Urothelium cell line (cell line): Measurements from ENCODE around the gene YTHDC1.
"Not testable (repeated sequence)": the region's sequence is repeated elsewhere in the genome, so short reads cannot be mapped to it uniquely, and the experiment has no call there.

ENCODE experiments used
- DNase-seq: peaks from one replicate; pipeline ENCODE4 v3.0.0; 2011; ENCODE audit warnings: low spot score, mixed read lengths
- FAIRE-seq: peaks from 2 replicates; lab custom pipeline; 2011; peaks lifted over from hg19 to GRCh38; lab: Jason Lieb, UNC

The YTHDC1 gene

DNA sequence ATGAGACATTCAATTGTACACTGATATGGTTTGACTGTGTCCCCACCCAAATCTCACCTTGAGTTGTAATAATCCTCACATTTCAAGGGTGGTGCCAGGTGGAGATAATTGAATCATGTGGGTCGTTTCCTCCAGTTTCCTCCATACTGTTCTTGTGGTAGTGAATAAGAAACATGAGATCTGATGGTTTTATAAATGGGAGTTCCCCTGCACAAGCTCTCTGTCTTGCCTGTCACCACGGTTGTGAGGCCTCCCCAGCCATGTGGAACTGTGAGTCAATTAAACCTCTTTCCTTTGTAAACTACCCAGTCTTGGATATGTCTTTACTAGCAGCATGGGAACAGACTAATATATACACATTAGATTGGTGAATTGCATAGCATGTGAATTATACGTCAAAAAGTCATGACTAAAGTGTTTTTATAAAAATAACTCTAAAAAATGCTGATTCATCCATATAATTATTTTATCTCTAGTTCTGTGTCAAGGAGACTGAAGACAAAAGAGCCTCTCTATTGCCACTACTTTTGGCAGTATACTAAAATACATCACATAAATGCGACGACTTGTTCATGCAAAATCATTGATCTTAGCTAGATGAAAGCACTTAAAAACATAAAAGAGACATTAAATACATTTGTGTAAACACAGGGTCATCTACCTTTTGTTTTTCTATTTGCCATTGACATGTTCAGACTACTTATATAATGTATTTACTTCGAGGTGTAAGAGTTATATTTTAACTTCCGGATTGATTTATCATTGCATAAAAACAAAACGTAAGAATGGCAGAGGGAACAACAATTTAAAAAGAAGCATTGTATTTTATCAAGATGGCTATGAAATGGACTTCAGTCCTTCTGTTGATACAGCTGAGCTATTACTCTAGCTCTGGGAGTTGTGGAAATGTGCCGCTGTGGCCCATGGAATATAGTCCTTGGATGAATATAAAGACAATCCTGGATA, 50.1 kb downstream of the YTHDC1 start:
- DNase-seq (no peak), FAIRE-seq (no peak)

DNA sequence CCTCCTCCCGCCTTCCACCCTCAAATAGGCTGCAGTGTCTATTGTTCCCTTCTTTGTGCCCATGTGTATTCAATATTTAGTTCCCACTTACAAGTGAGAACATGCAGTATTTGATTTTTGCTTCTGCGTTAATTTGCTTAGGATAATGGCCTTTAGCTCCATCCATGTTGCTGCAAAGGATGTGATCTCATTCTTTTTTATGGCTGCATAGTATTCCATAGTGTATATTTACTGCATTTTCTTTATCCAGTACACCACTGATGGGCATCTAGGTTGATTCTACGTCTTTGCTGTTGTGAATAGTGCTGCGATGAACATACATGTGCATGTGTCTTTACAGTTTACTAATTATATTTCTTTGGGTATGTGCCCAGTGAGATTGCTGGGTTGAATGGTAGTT, 52.8 kb downstream of the YTHDC1 start:
- DNase-seq (no peak), FAIRE-seq (peak; percentile 72)

DNA sequence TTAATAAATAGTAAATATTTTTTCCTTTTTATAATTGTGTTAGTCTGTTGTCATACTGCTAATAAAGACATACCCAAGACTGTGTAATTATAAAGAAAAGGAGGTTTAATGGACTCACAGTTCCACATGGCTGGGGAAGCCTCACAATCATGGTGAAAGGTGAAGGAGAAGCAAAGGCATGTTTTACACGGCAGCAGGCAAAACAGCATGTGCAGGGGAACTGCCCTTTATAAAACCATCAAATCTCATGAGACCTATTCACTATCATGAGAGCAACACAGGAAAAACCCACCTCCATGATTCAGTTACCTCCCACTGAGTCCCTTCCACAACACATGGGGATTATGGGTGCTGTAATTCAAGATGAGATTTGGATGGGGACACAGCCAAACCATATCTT, 58.6 kb downstream of the YTHDC1 start:
- DNase-seq (no peak), FAIRE-seq (no peak)

DNA sequence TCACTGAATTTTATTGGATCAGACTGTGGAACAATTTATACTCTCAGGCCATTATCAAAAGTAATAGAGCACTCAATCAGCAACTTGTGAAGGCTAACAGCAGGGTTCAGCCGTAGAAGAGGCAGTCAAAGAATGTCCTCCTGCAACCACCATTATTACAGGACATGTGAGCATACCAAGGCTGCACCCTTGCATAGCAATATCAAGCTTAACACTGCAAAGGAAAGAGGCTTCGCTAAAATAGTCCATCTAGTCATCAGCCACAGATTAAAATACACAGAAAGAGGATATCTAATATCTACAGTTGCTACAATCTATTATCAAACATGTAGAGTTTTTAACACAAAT, 61.5 kb downstream of the YTHDC1 start:
- DNase-seq (no peak), FAIRE-seq (no peak)

DNA sequence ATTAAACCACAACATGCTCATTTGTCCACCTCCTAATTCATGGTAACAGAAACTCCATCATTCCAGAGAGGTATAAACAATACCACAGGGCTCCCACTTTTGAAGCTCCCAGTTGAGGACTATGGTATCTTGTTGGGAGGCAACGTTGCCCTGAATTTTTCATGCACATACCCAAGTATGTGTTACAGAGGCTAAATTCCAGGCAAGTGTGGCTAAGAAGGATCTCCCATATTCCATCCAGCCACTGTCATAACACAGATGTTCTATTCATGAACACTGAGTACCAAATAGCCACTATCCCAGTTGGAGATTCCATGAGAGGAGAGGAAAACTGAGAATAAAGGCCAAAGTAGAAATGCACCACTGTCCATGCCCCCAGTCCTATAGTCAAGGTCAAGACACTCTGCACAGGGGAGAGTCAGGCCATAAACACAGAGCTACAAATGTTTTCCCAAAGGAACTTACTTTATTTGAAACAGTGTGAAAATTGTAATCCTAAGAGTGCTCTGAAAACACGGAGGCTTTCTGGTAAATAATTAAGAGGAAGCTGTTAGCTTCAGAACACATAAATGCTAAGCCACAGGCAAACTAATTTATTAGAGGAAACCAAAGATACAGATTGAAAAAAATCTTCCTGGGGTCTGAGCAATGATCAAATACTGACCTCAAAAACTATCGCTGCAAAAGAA, 62.0 kb downstream of the YTHDC1 start:
- DNase-seq (no peak), FAIRE-seq (no peak)

DNA sequence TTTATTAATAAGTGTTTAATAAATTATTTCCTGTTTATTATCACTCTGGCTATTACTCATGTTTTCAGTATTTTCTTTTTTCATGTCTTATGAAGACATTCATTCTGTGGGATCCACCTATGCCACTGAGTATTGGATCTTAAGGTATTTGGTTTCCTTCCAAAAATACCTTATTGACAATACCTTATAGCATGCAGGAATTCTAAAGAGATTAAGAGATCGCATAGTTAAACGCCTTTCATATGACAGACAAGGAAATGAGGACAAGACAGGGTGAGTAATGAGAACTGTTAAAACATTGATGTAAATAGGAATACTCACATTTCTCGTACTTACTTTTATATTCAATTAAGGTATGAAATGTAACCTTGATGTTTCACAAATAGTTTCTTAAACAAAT, 66.2 kb downstream of the YTHDC1 start:
- DNase-seq (no peak), FAIRE-seq (no peak)

DNA sequence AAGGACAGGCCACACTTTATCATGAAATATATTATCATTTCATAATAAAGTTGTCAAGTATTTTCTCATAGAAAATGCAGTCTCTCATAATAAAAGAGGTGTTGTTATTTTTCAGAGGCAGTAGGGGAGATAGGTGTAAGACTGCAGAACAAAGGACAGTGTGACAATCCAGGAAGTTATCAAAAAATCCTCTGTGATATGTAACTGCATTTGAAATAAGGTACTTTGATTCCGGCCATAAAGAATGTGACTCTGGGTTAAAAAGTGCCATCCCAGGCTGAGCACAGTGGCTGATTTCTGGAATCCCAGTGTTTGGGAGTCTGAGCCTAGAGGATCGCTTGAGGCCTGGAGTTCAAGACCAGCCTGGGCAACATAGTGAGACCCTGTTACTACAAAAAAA, 66.8 kb downstream of the YTHDC1 start:
- FAIRE-seq (no peak), DNase-seq (no peak)

DNA sequence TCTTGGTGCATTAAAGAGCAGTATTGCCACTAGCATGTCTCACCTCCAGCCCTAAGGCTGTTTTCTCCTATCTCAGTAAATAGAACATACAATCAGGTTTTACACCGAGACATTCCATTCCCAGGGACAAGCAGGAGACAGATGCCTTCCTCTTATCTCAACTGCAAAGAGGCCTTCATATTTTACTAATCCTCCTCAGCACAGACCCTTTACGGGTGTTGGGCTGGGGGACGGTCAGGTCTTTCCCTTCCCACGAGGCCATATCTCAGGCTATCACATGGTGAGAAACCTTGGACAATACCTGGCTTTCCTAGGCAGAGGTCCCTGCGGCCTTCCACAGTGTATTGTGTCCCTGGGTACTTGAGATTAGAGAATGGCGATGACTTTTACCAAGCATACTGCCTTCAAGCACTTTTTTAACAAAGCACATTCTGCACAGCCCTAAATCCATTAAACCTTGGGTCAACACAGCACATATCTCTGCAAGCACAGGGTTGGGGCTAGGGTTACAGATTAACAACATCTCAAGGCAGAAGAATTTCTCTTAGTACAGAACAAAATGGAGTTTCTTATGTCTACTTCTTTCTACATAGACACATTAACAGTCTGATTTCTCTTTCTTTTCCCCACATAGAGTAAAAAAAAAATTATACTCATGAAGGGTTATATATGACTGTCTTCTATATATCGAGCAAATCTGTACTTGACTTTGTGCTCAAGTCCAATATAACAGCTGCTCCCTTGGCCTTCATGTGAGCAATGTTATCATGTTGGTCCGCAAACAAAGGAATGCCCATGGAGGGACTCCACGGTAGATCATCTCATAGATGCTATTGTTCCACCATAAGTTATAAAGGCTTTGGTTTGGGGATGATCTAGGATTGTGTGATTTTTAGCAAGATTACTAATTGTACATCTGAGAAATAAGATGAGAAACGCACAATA, 67.8 kb downstream of the YTHDC1 start:
- not testable (repeated sequence) for FAIRE-seq, DNase-seq

DNA sequence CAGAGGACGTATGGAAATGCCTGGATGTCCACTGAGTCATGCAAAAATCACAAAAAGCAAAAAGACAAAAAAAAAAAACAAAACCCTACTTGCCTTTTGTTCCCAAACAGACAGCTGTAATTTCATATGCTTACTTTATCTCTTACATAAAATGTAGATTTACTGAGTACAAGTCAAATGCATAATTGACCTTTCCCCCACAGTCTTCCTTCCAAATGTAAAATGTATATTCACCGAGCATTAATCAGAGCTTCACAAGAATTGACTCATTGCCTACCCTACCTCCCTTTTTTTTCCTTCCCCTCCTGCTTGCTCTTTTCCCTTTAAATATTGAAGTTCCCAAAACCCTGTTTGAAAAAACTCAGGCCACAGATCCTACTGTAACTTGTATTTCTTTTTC, 71.9 kb downstream of the YTHDC1 start:
- no peak for FAIRE-seq
- no peak for DNase-seq

DNA sequence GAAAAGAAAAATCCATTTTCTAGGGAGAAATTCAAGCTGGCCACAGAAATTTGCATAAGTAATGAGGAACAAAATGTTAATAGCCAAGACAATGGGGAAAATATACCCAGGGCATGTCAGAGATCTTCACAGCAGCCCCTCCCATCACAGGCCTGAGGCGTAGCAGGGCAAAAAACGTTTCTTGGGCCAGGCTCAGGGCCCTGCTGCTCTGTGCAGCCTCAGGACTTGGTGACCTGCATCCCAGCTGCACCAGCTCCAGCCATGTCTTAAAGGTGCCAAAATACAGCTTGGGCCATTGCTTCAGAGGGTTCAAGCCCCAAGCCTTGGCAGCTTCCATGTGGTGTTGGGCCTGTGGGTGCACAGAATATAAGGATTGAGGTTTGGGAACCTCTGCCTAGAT, 72.3 kb downstream of the YTHDC1 start:
- no peak for FAIRE-seq
- DNase-seq, result no peak

DNA sequence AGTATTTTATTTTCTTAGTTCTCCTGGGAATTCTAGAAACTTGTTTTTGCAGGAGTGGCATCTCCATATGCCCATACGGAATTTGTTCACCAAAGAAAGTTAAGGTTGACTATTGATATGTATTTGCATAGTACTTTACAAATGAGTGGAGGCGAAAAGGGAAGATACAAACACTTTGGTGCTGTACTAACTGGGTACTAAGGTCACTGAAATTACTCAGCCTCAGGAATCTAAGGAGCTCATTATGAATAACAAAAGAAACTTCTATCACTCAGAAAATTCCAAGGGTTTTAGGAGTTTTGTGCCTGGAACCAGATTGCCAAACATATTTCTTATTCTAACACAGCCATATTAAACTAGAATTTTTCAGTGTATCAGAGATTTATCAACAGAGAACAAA, 77.0 kb downstream of the YTHDC1 start:
- FAIRE-seq, result no peak

DNA sequence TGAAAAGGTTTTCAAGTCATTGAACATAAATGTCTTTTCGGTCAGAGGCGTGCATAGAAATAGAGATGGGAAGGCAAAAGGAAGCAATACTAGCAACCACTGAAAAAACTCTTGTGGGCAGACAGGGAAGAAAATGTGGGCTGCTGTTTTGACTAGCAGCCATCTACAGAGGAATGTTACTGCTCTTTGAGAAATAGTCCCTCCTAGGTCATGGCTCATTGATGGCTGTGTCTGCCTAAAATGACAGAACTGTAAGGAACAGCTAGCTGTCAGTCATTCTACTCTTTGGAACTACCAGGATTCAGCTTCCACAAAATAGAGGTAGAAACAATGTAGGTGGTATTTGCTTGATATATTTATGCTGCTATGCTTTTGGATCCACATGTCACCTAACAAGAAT, 77.5 kb downstream of the YTHDC1 start:
- DNase-seq, result no peak
- FAIRE-seq, result no peak

More for the DNA sequence above, 77.0 kb downstream of the YTHDC1 start:
- no peak for DNase-seq

DNA sequence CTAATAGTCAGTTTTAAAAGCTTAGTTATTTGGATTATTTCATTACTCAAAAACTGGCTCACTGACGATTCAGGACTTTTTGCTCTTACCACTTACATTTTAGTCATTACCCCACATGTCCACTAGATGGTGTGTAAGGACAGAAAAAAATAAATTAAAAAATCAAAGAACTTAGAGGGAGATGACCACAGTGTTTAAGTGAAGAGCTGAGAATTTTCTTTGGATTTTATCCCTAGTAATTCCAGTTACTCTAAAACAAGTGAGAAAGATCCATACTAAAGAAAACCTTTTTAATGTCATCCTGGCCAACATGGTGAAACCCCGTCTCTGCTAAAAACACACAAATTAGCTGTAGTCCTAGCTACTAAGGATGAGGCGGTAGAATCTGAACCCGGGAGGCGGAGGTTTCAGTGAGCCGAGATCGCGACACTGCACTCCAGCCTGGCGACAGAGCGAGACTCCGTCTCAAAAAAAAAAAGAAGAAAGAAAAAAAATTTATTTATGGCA, 78.0 kb downstream of the YTHDC1 start:
- FAIRE-seq (no peak), DNase-seq (peak; percentile 47)

DNA sequence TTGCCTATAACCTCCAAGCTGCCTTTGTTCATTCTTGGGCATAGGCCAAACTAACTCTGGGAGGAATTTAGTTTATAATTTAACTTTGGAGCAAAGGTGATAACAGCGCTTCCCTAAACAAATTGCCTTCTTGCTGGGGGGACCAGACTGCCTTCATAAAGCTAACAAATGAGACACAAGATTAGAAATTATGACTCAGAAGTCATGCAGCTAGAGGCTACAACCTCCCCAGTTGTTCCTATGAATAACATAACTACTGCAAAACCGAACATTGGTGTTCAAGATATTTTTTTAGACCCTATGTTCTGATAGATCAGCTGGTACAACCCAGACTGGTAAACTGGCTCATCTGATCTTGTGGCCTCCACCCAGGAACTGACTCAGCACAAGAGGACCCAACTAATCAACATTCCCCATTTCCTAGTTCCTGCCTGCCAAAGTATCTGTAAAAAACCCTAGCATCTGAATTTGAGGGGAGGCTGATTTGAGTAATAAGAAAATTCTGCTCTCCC, 82.4 kb downstream of the YTHDC1 start:
- DNase-seq, result no peak
- FAIRE-seq, result no peak

DNA sequence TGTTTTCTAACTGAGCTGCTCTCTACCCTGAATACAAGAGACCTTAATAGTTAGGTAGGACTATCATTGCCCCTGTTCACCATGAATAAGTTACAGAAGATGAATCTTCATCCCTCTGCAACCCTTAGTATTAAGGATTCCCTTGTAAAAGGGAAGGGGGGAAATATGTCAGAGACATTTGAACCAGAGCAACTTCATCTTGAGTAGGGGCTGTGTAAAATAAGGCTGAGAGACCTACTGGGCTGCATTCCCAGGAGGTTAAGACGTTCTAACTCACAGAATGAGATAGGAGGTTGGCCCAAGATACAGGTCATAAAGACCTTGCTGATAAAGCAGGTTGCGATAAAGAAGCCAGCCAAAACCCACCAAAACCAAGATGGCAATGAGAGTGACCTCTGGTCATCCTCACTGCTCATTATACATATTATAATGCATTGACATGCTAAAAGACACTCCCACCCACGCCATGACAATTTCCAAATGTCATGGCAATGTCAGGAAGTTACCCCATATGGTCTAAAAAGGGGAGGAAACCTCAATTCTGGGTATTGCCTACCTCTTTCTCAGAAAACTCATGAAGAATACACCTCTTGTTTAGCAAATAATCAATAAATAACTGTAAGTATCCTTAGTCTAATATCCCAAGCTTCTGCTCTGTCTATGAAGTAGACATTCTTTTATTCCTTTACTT, 84.9 kb downstream of the YTHDC1 start:
- DNase-seq, result no peak
- FAIRE-seq, result no peak
